ENCODE measurements around the gene C16orf87. TPM values are rescaled to one million over a fixed set of nuclear protein-coding genes. Genes with fewer than 3 reads are reported as not detected.

C16orf87 gene
- total RNA-seq, 2 donors from 2014 or later: 8.1 to 24.4 TPM

DNA sequence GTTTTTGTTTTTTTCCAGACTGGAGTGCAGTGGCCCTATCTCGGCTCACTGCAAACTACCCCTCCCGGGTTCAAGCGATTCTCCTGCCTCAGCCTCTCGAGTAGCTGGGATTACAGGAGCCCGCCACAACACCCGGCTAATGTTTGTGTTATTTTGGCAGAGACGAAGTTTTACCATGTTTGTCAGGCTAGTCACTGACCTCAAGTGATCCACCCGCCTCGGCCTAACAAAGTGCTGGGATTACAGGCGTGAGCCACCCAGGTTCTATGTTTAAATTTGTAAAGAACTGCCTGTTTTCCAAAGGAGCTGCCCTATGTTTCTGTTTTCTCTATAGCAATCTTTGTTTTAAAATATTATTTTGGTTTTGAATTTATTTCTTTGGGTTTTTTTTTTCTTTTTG, 13.8 kb upstream of the C16orf87 start:
- intact Hi-C loops (cut with DNase I): no loop called here
- no peak for TF ChIP-seq POLR2A (IDR thresholded peaks at IDR 0.05)
- TF ChIP-seq, protein P1, sequence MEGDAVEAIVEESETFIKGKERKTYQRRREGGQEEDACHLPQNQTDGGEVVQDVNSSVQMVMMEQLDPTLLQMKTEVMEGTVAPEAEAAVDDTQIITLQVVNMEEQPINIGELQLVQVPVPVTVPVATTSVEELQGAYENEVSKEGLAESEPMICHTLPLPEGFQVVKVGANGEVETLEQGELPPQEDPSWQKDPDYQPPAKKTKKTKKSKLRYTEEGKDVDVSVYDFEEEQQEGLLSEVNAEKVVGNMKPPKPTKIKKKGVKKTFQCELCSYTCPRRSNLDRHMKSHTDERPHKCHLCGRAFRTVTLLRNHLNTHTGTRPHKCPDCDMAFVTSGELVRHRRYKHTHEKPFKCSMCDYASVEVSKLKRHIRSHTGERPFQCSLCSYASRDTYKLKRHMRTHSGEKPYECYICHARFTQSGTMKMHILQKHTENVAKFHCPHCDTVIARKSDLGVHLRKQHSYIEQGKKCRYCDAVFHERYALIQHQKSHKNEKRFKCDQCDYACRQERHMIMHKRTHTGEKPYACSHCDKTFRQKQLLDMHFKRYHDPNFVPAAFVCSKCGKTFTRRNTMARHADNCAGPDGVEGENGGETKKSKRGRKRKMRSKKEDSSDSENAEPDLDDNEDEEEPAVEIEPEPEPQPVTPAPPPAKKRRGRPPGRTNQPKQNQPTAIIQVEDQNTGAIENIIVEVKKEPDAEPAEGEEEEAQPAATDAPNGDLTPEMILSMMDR (IDR thresholded peaks at IDR 0.05): no peak
- no peak for TF ChIP-seq POLR2AphosphoS5 (IDR thresholded peaks at IDR 0.05)

DNA sequence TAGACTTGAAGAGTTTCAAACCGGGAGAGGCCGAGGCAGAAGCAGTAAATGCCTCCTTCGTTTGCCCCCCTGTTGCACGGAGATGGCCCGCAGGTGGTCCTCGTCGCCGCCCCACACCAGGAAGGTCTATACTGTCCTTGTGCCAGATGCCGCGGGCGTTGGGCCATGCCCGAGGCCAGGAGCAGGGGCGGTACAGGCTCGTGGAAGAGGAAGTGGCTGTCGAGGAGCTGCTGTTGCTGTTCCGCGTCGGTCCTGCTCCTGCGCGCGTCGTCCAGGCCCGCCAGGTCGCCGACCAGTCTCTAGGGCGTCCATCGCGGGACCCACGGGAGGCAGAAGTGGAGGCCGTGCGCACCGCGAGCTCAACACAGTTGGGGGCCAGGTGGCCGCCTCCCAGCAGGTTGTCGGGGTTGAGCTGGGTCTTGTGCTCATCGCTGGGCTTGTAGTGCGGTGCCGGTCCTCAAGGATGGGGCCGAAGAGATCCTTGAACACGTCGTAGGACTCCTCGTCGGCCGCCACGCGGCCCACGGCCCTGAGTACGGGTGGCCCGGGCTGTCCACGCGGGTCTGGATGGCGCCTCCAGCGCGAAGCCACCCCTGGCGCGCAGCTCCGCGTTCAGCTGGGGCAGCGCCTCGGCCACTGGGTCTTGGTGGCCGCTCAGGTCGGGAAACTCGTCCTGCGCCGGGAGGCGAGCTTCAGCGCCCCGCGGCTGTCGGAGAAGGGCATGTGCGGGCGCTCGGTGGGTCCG, 13.1 kb upstream of the C16orf87 start:
- Histone ChIP-seq H3K27ac (no peak overlapping the region), H3K4me1 (replicated peaks) (no peaks in the 10 kb centered on the region), H3K36me3 (no peaks in the 10 kb centered on the region), H3K27me3 (replicated peaks; ENCODE audit: insufficient read depth) (no peaks in the 10 kb centered on the region), H3K9me3 (no peaks in the 10 kb centered on the region), H3K4me3 (no peak overlapping the region)
- WGBS: 45% methylated on average over 46 of the region's 74 CpGs
- intact Hi-C loops (cut with DNase I): no loop called here
- no peak for DNase-seq (ENCODE audit: low spot score)
- TF ChIP-seq POLR2AphosphoS5 (IDR thresholded peaks at IDR 0.05) (no peak), POLR2A (IDR thresholded peaks at IDR 0.05) (no peak)
- TF ChIP-seq, protein P1 (IDR thresholded peaks at IDR 0.05): no peak

More for the DNA sequence above, 13.8 kb upstream of the C16orf87 start:
- Histone ChIP-seq H3K9me3 (no peaks in the 10 kb centered on the region), H3K27ac (no peak overlapping the region), H3K4me3 (no peak overlapping the region), H3K36me3 (no peaks in the 10 kb centered on the region), H3K27me3 (replicated peaks; ENCODE audit: insufficient read depth) (no peaks in the 10 kb centered on the region), H3K4me1 (replicated peaks) (no peaks in the 10 kb centered on the region)
- no peak for DNase-seq (ENCODE audit: low spot score)
- WGBS: 78% methylated on average over 10 of the region's 10 CpGs

DNA sequence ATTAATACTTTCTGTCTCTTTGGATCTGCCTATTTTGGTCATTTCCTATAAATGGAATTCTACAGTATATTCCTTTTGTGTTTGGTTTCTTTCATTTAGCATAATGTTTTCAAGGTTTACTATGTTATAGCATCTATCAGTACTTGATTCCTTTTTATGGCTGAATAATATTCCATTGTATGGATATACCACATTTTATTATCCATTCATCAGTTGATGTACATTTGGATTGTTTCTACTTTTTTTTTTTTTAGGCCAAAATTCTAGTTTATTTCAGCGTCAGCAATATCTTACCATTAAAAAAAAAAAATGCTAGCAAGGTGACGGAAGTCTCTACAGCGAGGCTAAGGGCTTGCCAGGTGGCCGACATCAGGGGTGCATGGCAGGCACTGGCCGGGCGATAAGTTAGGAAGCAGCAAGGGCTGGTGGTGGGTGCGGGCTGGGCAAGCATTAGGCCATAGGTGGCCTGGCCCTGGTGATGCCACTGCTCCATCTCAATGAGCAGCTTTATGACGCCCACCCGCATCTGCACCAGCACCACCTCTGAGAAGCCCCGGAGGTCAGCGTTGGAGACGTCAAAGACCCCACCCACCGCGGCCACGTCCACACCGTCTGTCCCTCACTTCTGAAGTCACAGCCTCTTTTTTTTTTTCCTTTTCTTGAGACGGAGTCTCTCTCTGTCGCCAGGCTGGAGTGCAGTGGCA, 11.4 kb upstream of the C16orf87 start:
- 97% methylated on average over 18 of the region's 18 CpGs for WGBS
- Histone ChIP-seq H3K36me3 (no peaks in the 10 kb centered on the region), H3K9me3 (no peaks in the 10 kb centered on the region), H3K4me1 (replicated peaks) (no peaks in the 10 kb centered on the region), H3K4me3 (no peak overlapping the region), H3K27ac (no peak overlapping the region), H3K27me3 (replicated peaks; ENCODE audit: insufficient read depth) (no peaks in the 10 kb centered on the region)
- no peak for DNase-seq (ENCODE audit: low spot score)
- intact Hi-C loops (cut with DNase I): no loop called here
- TF ChIP-seq, protein P1 (IDR thresholded peaks at IDR 0.05): no peak
- TF ChIP-seq POLR2AphosphoS5 (IDR thresholded peaks at IDR 0.05): no peak
- TF ChIP-seq POLR2A (IDR thresholded peaks at IDR 0.05): no peak

DNA sequence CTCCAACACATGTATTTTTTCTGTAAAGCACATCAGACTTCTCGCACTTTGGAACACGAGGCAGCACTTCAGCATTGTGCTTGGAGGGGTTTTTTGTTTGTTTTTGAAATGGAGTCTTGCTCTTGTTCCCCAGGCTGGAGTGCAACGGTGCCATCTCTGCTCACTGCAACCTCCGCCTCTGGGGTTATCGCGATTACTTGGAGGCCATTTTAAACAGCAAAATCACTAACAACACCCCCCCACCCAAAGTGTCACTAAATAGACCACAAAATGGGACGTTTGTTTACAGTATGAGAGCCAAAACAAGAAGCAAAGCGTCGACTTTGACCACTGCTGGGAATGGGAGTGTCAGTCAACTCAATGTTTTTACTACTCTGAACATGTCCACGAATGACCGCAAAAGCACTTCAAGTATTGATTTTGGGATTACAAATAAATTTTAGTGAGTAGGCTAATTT, 9.0 kb upstream of the C16orf87 start:
- no peak for DNase-seq (ENCODE audit: low spot score)
- TF ChIP-seq POLR2AphosphoS5 (IDR thresholded peaks at IDR 0.05) (no peak), POLR2A (IDR thresholded peaks at IDR 0.05) (no peak)
- TF ChIP-seq, protein P1 (IDR thresholded peaks at IDR 0.05): no peak
- Histone ChIP-seq H3K36me3 (no peaks in the 10 kb centered on the region), H3K4me1 (replicated peaks) (no peaks in the 10 kb centered on the region), H3K9me3 (no peaks in the 10 kb centered on the region), H3K4me3 (no peak overlapping the region), H3K27ac (no peak overlapping the region), H3K27me3 (replicated peaks; ENCODE audit: insufficient read depth) (no peaks in the 10 kb centered on the region)
- intact Hi-C loops (cut with DNase I): no loop called here
- 70% methylated on average over 11 of the region's 11 CpGs for WGBS
